HG02840 (cell line): Measurements from ENCODE around the gene TBC1D25.
"Not testable (repeated sequence)": the region's sequence is repeated elsewhere in the genome, so short reads cannot be mapped to it uniquely, and the experiment has no call there.

Source experiments
- ATAC-seq: cut with Tn5 transposase; IDR thresholded peaks from one replicate; pipeline ENCODE4 v1.9.1; 2021; ENCODE audit warnings: mild to moderate bottlenecking, moderate library complexity, moderate number of reproducible peaks; ENCODE audit not compliant: unreplicated experiment, low FRiP score

Gene TBC1D25

GRCh38 chrX:48515842-48516241 lies 23.7 kb upstream of the TBC1D25 start:
- ATAC-seq = no peak

GRCh38 chrX:48516285-48516684 lies 23.2 kb upstream of the TBC1D25 start:
- ATAC-seq = no peak

- no peak for ATAC-seq
These were observed 22.5 kb upstream of the TBC1D25 start for GRCh38 chrX:48516987-48517386.

GRCh38 chrX:48519481-48519880 lies 20.0 kb upstream of the TBC1D25 start:
- ATAC-seq = not testable (repeated sequence)

GRCh38 chrX:48520455-48520854 lies 19.1 kb upstream of the TBC1D25 start:
- no peak for ATAC-seq

- ATAC-seq = no peak
These were observed 18.6 kb upstream of the TBC1D25 start for GRCh38 chrX:48520976-48521352.

- ATAC-seq = peak; percentile 93
These were observed 17.9 kb upstream of the TBC1D25 start, which contains the start of gene EBP for GRCh38 chrX:48521353-48522243. EBP (plus strand) TSS chrX:48521808; CDS start chrX:48523772, 1,964 bp downstream.

GRCh38 chrX:48522291-48522690 lies 17.2 kb upstream of the TBC1D25 start:
- no peak for ATAC-seq

GRCh38 chrX:48523682-48524081 lies 15.8 kb upstream of the TBC1D25 start:
- no peak for ATAC-seq

- not testable (repeated sequence) for ATAC-seq
These were observed 13.7 kb upstream of the TBC1D25 start for GRCh38 chrX:48525853-48526252.

- ATAC-seq = no peak
These were observed 8.8 kb upstream of the TBC1D25 start for GRCh38 chrX:48530736-48531135.

GRCh38 chrX:48531358-48531959 lies 8.1 kb upstream of the TBC1D25 start:
- ATAC-seq = no peak

GRCh38 chrX:48532161-48532560 lies 7.4 kb upstream of the TBC1D25 start:
- no peak for ATAC-seq

GRCh38 chrX:48533165-48533564 lies 6.3 kb upstream of the TBC1D25 start:
- no peak for ATAC-seq

GRCh38 chrX:48538641-48539344 lies 721 bp upstream of the TBC1D25 start:
- ATAC-seq = no peak

- peak; percentile 29 for ATAC-seq
These were observed 488 bp downstream of the TBC1D25 start for GRCh38 chrX:48540028-48540375.

- no peak for ATAC-seq
These were observed 966 bp downstream of the TBC1D25 start for GRCh38 chrX:48540480-48540879.

- no peak for ATAC-seq
These were observed 1.8 kb downstream of the TBC1D25 start for GRCh38 chrX:48541140-48541814.

- no peak for ATAC-seq
These were observed 9.4 kb downstream of the TBC1D25 start for GRCh38 chrX:48548871-48549270.

- ATAC-seq = not testable (repeated sequence)
These were observed 16.3 kb downstream of the TBC1D25 start for GRCh38 chrX:48555731-48556325.
